Activated CD8-positive, alpha-beta memory T cell treated with anti-CD3 and anti-CD28 coated beads for 48 hours (primary cell): ENCODE measurements around the gene EDA.

Experiments
- DNase-seq, 3 experiments: peaks; one replicate each; pipeline ENCODE4 v3.0.0-alpha.2; 2020; ENCODE audit warnings: low read depth in 2 of 3, low spot score in 2 of 3

EDA gene

DNA sequence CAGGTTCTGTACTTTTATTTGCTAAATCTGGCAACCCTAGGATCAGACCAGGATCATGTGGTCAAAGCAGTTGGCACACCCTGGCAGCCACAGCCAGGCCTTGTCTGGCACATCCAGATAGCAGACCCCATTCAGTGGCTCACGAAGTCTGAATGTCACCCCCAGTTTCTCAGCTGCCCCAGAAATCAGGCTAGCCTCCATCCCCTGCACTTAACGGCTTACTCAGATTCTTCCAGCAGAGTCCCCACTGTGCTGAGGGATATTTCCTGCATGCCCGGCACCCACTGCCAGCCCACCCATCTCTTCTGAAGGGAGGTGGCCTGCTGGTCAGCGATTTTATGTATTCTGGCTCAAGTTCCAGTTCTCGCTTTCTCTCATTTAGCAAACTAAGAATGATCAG is 438.5 kb downstream of the EDA start:
- no peak for DNase-seq

DNA sequence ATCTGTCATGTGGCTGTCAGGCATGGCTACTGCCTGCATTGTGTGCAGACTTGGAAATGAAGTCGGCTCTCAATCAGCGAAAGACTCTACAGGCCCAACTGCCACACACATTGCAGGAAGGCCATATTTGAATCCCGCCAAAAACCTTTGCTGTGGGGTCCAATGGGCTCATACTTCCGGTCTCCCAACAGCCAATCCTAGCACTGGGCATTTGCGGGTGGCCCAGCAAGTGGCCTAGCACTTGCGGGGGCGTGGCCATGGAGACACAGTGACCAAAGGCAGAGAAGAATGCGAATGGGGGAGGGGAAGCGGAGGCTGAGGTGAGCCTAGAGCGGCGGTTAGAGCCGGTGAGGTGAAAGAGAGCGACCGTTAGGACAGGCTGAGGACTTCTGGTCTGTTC is 446.2 kb downstream of the EDA start, which contains the start of gene OTUD6A:
Gene OTUD6A, plus strand, starts transcription at position 382 of the 400 bp plus-strand sequence. CDS start 68 bp downstream, outside the sequence.
- no peak for DNase-seq

DNA sequence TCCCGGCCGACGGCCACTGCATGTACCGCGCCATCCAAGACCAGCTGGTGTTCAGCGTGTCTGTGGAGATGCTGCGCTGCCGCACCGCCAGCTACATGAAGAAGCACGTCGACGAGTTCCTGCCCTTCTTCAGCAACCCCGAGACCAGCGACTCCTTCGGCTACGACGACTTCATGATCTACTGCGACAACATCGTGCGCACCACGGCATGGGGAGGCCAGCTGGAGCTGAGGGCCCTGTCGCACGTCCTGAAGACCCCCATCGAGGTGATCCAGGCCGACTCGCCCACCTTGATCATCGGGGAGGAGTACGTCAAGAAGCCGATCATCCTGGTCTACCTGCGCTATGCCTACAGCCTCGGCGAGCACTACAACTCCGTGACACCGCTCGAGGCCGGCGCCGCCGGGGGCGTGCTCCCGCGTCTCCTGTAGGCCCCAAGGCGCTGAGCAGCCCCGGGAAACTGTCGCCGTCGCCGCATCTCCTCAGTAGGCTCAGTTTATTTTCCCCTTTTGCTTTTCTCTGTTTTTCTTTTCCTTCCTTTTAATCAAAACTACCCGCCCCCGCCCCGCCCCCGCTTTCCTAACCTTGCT is 447.1 kb downstream of the EDA start:
- no peak for DNase-seq

DNA sequence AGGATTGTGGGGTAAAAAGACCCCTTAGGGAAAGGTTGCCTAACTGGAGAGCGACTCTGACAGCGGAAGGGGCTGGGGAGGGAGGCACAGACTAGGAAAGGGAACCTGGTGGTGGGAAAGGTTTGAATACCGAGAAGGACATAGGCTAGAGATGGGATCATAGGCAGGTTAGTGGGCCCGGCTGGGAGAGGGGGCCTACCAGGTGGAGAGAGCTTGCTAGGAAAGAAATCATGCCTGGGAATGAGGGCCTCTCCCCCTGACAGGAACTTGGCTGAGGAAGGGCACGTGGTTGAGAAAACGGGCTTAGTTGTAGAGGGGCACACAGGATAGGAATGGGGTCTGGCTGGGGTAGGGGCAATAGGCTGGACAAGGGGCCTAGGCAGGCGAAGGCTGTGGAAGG is 450.7 kb downstream of the EDA start:
- DNase-seq = no peak

DNA sequence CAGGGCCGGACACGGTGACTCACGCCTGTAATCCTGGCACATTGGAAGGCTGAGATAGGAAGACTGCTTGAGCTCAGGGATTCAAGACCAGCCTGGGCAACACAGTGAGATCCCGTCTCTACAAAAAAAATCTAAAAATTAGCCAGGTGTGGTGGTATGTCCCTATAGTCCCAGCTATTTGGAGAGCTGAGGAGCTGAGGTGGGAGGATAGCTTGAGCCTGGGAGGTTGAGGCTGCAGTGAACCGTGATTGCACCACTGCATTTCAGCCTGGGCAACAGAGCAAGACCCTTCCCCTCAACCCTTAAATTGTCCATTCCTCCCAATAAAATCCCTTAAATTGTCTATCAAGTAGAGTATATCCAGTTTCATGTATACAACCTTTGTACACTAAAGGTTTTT is 463.4 kb downstream of the EDA start:
- no peak for DNase-seq

DNA sequence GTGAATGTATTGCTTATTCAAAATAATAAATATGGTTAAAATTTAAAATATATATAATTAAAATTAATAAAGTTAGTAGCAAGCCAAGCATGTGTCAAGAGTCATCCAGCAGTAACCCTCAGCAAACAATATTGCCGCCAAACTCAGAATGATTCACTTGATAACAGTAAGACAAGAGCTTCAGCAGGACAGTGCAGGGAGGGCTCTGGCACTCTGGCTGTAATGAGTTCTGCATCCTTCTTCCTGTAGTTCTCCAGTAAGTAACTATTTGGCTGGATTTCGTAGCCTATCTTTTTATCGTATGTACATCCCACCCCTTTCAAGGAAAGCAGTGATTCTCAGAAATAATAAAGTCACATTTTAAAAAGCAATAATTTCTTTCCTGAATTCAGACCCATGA is 464.0 kb downstream of the EDA start:
- no peak for DNase-seq

DNA sequence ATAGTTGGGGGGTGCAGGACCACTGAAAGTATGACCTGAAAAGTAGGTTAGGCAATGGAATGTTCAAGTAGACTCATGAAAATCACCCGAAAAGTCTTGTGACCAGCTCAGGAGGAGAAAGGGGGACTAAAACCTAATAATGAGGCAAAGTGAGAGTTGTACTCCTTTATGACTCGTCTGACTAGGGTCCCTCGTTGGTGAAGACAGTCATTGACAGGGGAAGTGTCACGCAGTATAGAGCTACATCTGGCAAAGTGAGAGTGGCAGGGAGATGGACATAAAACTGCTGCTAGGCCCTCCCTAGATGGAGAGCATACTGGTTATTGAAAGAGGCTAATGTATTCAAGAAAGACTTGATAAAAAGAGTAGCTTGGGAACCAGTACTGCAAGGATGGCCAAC is 466.8 kb downstream of the EDA start:
- no peak for DNase-seq

DNA sequence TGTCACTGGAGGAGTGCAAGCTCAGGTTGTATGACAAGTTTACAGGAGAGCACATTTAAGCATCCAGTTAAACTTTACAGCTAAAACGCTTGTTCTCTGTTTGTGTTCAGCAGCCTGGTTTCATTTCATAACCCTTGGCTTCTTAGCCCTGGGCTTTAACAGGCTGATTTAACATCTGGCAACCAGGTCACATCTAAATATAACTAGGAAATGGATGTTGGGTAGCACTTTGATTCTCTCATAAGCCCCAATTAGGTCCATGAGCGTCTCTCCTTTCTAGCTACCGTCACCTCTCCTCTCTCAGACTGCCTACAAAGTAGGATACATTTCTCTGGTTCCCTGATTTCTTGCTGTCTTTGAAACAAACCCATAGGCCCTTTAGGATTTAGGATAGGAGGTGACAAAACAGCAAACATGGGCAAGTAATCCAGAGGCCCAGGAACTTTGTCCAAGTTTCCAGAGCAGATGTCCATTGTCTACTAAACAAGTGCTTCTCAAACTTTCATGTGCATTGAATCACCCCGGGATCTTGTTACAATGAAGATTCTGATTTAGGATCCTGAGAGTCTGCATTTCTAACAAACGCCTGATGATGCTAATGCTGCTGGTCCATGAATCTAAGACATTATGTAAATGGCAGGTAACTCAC is 468.8 kb downstream of the EDA start:
- DNase-seq = no peak

DNA sequence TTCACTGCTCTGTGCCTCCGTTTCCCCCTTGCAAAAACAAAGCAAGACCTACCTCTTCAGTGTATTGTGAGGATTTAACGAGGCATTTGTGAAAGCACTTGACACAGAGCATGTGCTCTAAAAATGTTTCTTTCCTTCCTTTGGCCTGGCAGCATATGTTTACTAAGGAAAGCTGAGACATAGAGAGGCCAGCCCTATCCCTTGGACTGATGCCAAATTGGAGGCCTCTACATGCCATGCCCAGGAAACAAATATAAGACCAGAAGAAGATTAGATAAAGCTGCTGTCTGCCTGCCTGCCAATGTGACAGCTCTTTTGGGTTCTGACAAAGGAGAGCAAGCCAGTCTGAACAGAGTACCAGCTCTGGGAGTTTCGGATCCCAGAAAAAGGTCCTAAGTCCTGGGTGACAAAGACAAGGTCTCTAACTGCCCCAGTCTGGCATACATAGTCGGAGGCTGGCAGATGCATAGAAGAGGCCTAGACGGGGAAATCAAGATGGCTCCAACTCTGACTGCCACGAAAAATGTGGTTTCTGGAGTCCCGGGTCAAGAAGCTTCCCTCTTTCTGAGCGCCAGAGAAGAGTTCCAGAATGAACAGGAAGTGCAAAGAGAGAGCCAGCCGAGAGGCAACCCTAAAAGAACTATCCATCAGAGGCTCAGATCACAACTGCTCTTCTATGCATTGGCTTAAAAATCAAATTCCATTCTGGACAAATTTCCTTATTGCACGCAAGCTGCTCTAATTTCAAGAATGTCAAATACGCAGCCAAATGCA is 472.1 kb downstream of the EDA start:
- no peak for DNase-seq

DNA sequence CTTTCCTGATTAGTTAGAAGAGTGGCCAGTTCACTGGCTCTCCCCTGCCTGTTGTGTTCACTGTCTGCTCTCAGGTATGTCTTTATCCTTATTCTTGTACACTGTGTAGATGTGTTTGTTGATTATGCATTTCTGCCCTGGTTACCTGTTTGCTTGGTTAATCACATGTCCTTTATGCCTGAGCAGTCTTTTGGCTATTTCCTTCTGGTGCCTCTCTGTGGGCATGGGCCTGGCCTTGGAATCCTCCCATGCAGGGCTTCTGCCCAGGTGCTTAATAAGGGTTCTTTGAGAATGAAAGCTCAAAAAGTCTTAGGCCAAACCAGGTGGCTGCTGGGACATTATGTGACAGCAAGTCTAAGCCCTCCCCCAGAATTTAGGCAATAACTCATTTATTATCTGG is 472.8 kb downstream of the EDA start:
- no peak for DNase-seq
